Fibroblast of lung (primary cell): ENCODE results near the gene HTD2. TPM values are rescaled to one million over a fixed set of nuclear protein-coding genes. Genes with fewer than 3 reads are reported as not detected.

Experiments used
- DNase-seq, 2 donors: peaks; one replicate each; pipeline versions ENCODE4 v3.0.0 to v3.0.0-alpha.2; 2010; ENCODE audit warnings: low read depth in 2 of 2
- H2AFZ ChIP-seq: 2 replicates; pipeline ENCODE4 v1.5.1; 2012; ENCODE audit warnings: low read length, control low read depth, inconsistent platforms
- H3K27ac ChIP-seq: 2 replicates; pipeline ENCODE4 v1.5.1; 2011; ENCODE audit warnings: low read length, control low read depth; ENCODE audit not compliant: insufficient read depth
- H3K27me3 ChIP-seq: 2 replicates; pipeline ENCODE4 v1.5.1; 2011; ENCODE audit warnings: mild to moderate bottlenecking, low read length; ENCODE audit not compliant: control insufficient read depth, insufficient read depth
- H3K36me3 ChIP-seq: 2 replicates; pipeline ENCODE4 v1.5.1; 2011; ENCODE audit warnings: low read length; ENCODE audit not compliant: control insufficient read depth, insufficient read depth
- H3K4me1 ChIP-seq: 2 replicates; pipeline ENCODE4 v1.5.1; 2011; ENCODE audit warnings: low read length; ENCODE audit not compliant: control insufficient read depth, insufficient read depth; ENCODE audit errors: extremely low read depth
- H3K4me2 ChIP-seq: 2 replicates; pipeline ENCODE4 v1.5.1; 2011; ENCODE audit warnings: low read length, control low read depth; ENCODE audit not compliant: insufficient read depth; ENCODE audit errors: extremely low read depth
- H3K4me3 ChIP-seq, 4 experiments: fragments of 200-600 bp in 1 of 4; sonication (generic) in 1 of 4; replicated peaks in 1 of 4; 2 replicates each; pipeline ENCODE4 v1.5.1; 2011 to 2016; ENCODE audit warnings: low read length in 4 of 4, low read depth in 3 of 4, mild to moderate bottlenecking in 3 of 4, control low read depth in 2 of 4, inconsistent platforms in 1 of 4, mixed read lengths in 1 of 4; ENCODE audit not compliant: insufficient read depth in 1 of 4; ENCODE audit errors: control extremely low read depth in 1 of 4
- H3K79me2 ChIP-seq: 2 replicates; pipeline ENCODE4 v1.5.1; 2012; ENCODE audit warnings: mild to moderate bottlenecking, low read length, inconsistent platforms; ENCODE audit not compliant: control insufficient read depth, insufficient read depth
- H3K9ac ChIP-seq: 2 replicates; pipeline ENCODE4 v1.5.1; 2011; ENCODE audit warnings: mild to moderate bottlenecking, low read length, control low read depth; ENCODE audit not compliant: insufficient read depth
- H3K9me3 ChIP-seq: 2 replicates; pipeline ENCODE4 v1.5.1; 2012; ENCODE audit warnings: low read depth, low read length; ENCODE audit not compliant: control insufficient read depth, insufficient read depth
- H4K20me1 ChIP-seq: 2 replicates; pipeline ENCODE4 v1.5.1; 2011; ENCODE audit warnings: low read length; ENCODE audit not compliant: control insufficient read depth, insufficient read depth; ENCODE audit errors: extremely low read depth
- EZH2 ChIP-seq: IDR thresholded peaks from 2 replicates; pipeline ENCODE4 v1.5.1; 2012; ENCODE audit warnings: low read length, control low read depth, mild to moderate bottlenecking; ENCODE audit errors: missing control alignments
- polyA plus RNA-seq, 2 donors: library from polyadenylated mRNA; depleted of rRNA in 1 of 2; stranded (reverse) in 1 of 2; unstranded in 1 of 2; fragments of >200 nt; gene quantifications; 2 replicates each; pipeline ENCODE4 v1.2.1, GENCODE V29; 2011 to 2012; ENCODE audit warnings: missing spikeins in 1 of 2
- total RNA-seq: library from RNA; depleted of rRNA; stranded (reverse); fragments of >200 nt; gene quantifications from 2 replicates; pipeline ENCODE4 v1.2.1, GENCODE V29; 2014
- TF ChIP-seq, protein P1 (sequence below), 2 donors: IDR thresholded peaks in 1 of 2; conservative IDR thresholded peaks in 1 of 2; 1 replicate in 1 of 2; 2 replicates in 1 of 2; pipeline ENCODE4 v1.5.1; 2011 to 2012; ENCODE audit warnings: low read length in 2 of 2, control low read depth in 1 of 2, inconsistent platforms in 1 of 2, low read depth in 1 of 2, mild to moderate bottlenecking in 1 of 2

Gene HTD2
- total and polyA plus RNA-seq, 2 donors (not counting 1 experiment from before 2014, with no cell fraction given): 8.6 to 8.9 TPM

DNA sequence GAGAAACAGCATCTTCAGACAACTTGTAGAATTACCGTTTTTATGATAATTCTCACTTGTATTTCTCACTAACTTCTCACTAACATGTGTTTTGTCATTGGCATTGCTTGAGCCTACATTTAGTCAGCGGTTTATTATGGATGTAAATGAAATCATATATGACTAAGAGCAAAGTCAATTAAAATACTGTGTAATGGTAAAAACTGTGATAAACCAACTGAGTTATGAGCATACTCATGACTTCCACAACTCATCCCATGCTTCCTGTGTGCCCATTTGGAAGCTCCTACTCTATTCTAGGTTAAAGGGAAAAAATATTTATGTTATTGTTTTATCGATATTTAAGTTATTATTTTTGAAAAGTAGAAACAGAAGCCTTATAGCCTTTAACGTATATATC is 39.1 kb downstream of the HTD2 start:
- H3K9ac ChIP-seq: no peak overlapping the region
- H2AFZ ChIP-seq: no peak overlapping the region
- H3K9me3 ChIP-seq: no peaks in the 10 kb centered on the region
- H3K27ac ChIP-seq: no peak overlapping the region
- TF ChIP-seq, protein P1, sequence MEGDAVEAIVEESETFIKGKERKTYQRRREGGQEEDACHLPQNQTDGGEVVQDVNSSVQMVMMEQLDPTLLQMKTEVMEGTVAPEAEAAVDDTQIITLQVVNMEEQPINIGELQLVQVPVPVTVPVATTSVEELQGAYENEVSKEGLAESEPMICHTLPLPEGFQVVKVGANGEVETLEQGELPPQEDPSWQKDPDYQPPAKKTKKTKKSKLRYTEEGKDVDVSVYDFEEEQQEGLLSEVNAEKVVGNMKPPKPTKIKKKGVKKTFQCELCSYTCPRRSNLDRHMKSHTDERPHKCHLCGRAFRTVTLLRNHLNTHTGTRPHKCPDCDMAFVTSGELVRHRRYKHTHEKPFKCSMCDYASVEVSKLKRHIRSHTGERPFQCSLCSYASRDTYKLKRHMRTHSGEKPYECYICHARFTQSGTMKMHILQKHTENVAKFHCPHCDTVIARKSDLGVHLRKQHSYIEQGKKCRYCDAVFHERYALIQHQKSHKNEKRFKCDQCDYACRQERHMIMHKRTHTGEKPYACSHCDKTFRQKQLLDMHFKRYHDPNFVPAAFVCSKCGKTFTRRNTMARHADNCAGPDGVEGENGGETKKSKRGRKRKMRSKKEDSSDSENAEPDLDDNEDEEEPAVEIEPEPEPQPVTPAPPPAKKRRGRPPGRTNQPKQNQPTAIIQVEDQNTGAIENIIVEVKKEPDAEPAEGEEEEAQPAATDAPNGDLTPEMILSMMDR (conservative IDR thresholded peaks at IDR 0.05 in 1 of 2, IDR thresholded peaks at IDR 0.05 in 1 of 2; ENCODE audit: low read depth in 1 of 2, low read length in 2 of 2): no peak
- no peak for TF ChIP-seq EZH2
- H3K27me3 ChIP-seq: no peaks in the 10 kb centered on the region
- peaks cover 6% of the 10 kb centered on the region for H3K4me1 ChIP-seq
- H3K36me3 ChIP-seq: peaks cover 1% of the 10 kb centered on the region
- no peaks in the 10 kb centered on the region for H4K20me1 ChIP-seq
- H3K4me2 ChIP-seq: no peak overlapping the region
- DNase-seq: no peak
- H3K79me2 ChIP-seq: peaks cover 12% of the 10 kb centered on the region
- no peak overlapping the region for H3K4me3 ChIP-seq

DNA sequence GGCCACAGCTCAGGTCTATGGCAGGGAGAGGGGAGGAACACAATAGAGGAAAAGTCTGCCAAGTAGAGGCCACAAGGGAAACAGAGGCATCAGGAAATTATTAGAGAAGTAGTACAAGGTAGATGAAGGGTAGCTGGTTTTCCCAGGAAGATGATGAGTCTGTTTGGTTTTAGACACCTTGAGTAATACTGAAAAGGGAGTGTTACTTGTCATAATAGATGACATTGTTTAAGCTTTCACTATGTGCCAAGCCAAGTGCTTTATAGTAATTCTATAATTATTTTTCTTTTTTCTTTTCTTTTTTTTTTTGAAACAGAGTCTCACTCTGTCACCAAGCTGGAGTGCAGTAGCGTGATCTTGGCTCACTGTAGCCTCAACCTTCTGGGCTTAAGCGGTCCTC is 40.0 kb downstream of the HTD2 start:
- Histone ChIP-seq H3K36me3 (peaks cover 1% of the 10 kb centered on the region), H3K4me3 (no peak overlapping the region), H3K4me1 (peaks cover 4% of the 10 kb centered on the region), H3K27me3 (no peaks in the 10 kb centered on the region), H3K27ac (no peak overlapping the region), H3K9ac (no peak overlapping the region), H4K20me1 (no peaks in the 10 kb centered on the region), H2AFZ (no peak overlapping the region), H3K9me3 (no peaks in the 10 kb centered on the region), H3K79me2 (peaks cover 12% of the 10 kb centered on the region), H3K4me2 (no peak overlapping the region)
- no peak for DNase-seq
- no peak for TF ChIP-seq EZH2
- TF ChIP-seq, protein P1 (conservative IDR thresholded peaks at IDR 0.05 in 1 of 2, IDR thresholded peaks at IDR 0.05 in 1 of 2; ENCODE audit: low read depth in 1 of 2, low read length in 2 of 2): no peak

DNA sequence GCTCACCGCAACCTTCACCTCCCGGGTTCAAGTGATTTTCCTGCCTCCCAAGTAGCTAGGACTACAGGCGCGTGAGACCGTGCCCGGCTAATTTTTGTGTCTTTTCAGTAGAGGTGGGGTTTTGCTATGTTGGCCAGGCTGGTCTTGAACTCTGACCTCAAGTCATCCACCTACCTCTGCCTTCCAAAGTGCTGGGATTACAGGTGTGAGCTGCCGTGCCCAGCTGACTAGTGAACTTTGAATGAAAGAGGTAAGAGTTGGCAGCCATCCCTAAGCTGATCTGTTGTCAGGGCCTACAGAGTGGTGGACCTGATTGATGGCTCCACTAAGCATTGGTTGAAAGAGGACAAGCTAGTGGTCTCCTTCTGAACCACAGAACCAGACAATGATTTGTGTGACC is 41.7 kb downstream of the HTD2 start:
- peaks cover 12% of the 10 kb centered on the region for H3K79me2 ChIP-seq

More for the DNA sequence above, 41.7 kb downstream of the HTD2 start:
- no peak overlapping the region for H3K4me3 ChIP-seq
- H2AFZ ChIP-seq: no peak overlapping the region
- no peaks in the 10 kb centered on the region for H3K27me3 ChIP-seq
- no peak for DNase-seq
- TF ChIP-seq, protein P1 (conservative IDR thresholded peaks at IDR 0.05 in 1 of 2, IDR thresholded peaks at IDR 0.05 in 1 of 2; ENCODE audit: low read depth in 1 of 2, low read length in 2 of 2): no peak
- TF ChIP-seq EZH2: no peak
- no peaks in the 10 kb centered on the region for H4K20me1 ChIP-seq
- H3K36me3 ChIP-seq: peaks cover 1% of the 10 kb centered on the region
- no peak overlapping the region for H3K4me2 ChIP-seq
- H3K9ac ChIP-seq: no peak overlapping the region
- H3K4me1 ChIP-seq: peaks cover 4% of the 10 kb centered on the region
- H3K27ac ChIP-seq: no peak overlapping the region
- no peaks in the 10 kb centered on the region for H3K9me3 ChIP-seq
